Testis (tissue), 2 donors: ENCODE results near the gene CDH20.

ENCODE experiments used
- POLR2A ChIP-seq: fragments of 450-650 bp; IDR thresholded peaks from one replicate; pipeline ENCODE4 v1.6.1; 2017; ENCODE audit warnings: antibody characterized with exemption, mild to moderate bottlenecking, moderate library complexity
- TF ChIP-seq, protein P1 (sequence below), 3 experiments: fragments of 450-650 bp in 2 of 3; fragments of 200-600 bp in 1 of 3; sonication (generic) in 1 of 3; IDR thresholded peaks; one replicate each; pipeline ENCODE4 v1.5.1; 2016 to 2019; ENCODE audit warnings: antibody characterized with exemption in 3 of 3, mild to moderate bottlenecking in 2 of 3, moderate library complexity in 1 of 3

DNA sequence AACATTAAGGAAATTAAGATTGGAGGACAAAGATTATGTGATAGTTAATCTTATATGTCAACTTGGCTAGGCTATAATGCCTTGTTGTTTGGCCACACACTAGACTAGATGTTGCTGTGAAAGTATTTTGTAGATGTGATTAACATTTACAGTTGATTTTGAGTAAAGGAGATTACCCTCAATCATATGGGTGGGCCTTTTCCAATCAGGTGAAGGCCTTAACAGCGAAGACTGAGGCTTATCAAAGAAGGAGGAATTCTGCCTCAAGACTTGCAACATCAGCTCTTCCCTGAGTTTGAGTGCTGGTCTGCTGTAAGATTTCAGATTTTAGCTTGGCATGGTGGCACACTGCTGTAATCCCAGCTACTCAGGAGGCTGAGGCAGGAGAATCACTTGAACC, 250.3 kb downstream of the CDH20 start:
- TF ChIP-seq, protein P1, sequence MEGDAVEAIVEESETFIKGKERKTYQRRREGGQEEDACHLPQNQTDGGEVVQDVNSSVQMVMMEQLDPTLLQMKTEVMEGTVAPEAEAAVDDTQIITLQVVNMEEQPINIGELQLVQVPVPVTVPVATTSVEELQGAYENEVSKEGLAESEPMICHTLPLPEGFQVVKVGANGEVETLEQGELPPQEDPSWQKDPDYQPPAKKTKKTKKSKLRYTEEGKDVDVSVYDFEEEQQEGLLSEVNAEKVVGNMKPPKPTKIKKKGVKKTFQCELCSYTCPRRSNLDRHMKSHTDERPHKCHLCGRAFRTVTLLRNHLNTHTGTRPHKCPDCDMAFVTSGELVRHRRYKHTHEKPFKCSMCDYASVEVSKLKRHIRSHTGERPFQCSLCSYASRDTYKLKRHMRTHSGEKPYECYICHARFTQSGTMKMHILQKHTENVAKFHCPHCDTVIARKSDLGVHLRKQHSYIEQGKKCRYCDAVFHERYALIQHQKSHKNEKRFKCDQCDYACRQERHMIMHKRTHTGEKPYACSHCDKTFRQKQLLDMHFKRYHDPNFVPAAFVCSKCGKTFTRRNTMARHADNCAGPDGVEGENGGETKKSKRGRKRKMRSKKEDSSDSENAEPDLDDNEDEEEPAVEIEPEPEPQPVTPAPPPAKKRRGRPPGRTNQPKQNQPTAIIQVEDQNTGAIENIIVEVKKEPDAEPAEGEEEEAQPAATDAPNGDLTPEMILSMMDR (IDR thresholded peaks at IDR 0.05): no peak
- TF ChIP-seq POLR2A: no peak
